AG08396 (cell line): ENCODE data around the gene AGAP1.

Experiments
- DNase-seq: peaks from one replicate; pipeline ENCODE4 v3.0.0; 2012; ENCODE audit warnings: low spot score, mixed read lengths

The AGAP1 gene

GRCh38 chr2:236105955-236106607, 612.2 kb downstream of the AGAP1 start:
- no peak for DNase-seq

- DNase-seq, result no peak
These were observed 612.9 kb downstream of the AGAP1 start for GRCh38 chr2:236106761-236107160.

GRCh38 chr2:236107536-236107935, 613.7 kb downstream of the AGAP1 start:
- DNase-seq, result no peak

GRCh38 chr2:236107942-236108625, 614.2 kb downstream of the AGAP1 start:
- no peak for DNase-seq

GRCh38 chr2:236109061-236109460, 615.2 kb downstream of the AGAP1 start:
- DNase-seq, result no peak

- no peak for DNase-seq
These were observed 615.6 kb downstream of the AGAP1 start for GRCh38 chr2:236109473-236109872.

GRCh38 chr2:236112466-236112865, 618.6 kb downstream of the AGAP1 start:
- DNase-seq, result no peak

GRCh38 chr2:236113425-236113824, 619.6 kb downstream of the AGAP1 start:
- DNase-seq, result no peak

GRCh38 chr2:236113948-236114347, 620.1 kb downstream of the AGAP1 start:
- DNase-seq, result no peak

GRCh38 chr2:236114959-236115358, 621.1 kb downstream of the AGAP1 start:
- no peak for DNase-seq

GRCh38 chr2:236117401-236117800, 623.6 kb downstream of the AGAP1 start:
- DNase-seq, result no peak

- DNase-seq, result no peak
These were observed 624.0 kb downstream of the AGAP1 start for GRCh38 chr2:236117861-236118269.

GRCh38 chr2:236119003-236119402, 625.2 kb downstream of the AGAP1 start:
- DNase-seq, result no peak

GRCh38 chr2:236119476-236119875, 625.6 kb downstream of the AGAP1 start:
- DNase-seq, result no peak

GRCh38 chr2:236120141-236120601, 626.3 kb downstream of the AGAP1 start:
- DNase-seq, result no peak

- DNase-seq, result no peak
These were observed 627.0 kb downstream of the AGAP1 start for GRCh38 chr2:236120829-236121228.

GRCh38 chr2:236121546-236121945, 627.7 kb downstream of the AGAP1 start:
- DNase-seq, result no peak

GRCh38 chr2:236122236-236122635, 628.4 kb downstream of the AGAP1 start:
- no peak for DNase-seq

GRCh38 chr2:236123716-236124115, 629.9 kb downstream of the AGAP1 start:
- no peak for DNase-seq

GRCh38 chr2:236124182-236124893, 630.5 kb downstream of the AGAP1 start:
- peak; percentile 45 for DNase-seq

- no peak for DNase-seq
These were observed 631.7 kb downstream of the AGAP1 start for GRCh38 chr2:236125541-236125940.

- DNase-seq, result no peak
These were observed 633.2 kb downstream of the AGAP1 start for GRCh38 chr2:236127010-236127409.

GRCh38 chr2:236128321-236128720, 634.5 kb downstream of the AGAP1 start:
- DNase-seq, result no peak
